MM.1S (cell line): ENCODE measurements around the gene CNTNAP2.

ENCODE experiments used
- CTCF ChIP-seq: fragments of 300-600 bp; sonication (generic); IDR thresholded peaks from 2 replicates; pipeline ENCODE4 v1.5.1; 2016; ENCODE audit warnings: antibody characterized with exemption, low read length, mixed read lengths
- EZH2 ChIP-seq: fragments of 300-600 bp; sonication (generic); optimal IDR thresholded peaks from 2 replicates; pipeline ENCODE3; 2017; ENCODE audit warnings: low read depth, mild to moderate bottlenecking, antibody characterized with exemption, low read length, mixed read lengths
- EZH2phosphoT487 ChIP-seq: fragments of 300-600 bp; sonication (generic); IDR thresholded peaks from 2 replicates; pipeline ENCODE4 v1.6.1; 2018; ENCODE audit warnings: antibody characterized with exemption, low read length

- TF ChIP-seq CTCF = no peak
- no peak for TF ChIP-seq EZH2
- no peak for TF ChIP-seq EZH2phosphoT487
These were observed 715.3 kb downstream of the CNTNAP2 start for GRCh38 chr7:146831875-146832274.
